Naive thymus-derived CD4-positive, alpha-beta T cell (primary cell): ENCODE results near the gene CDC123. TPM values are rescaled to one million over a fixed set of nuclear protein-coding genes. Genes with fewer than 3 reads are reported as not detected.
A peak's percentile ranks its signal among the peaks of the same experiment; 100 is the strongest.

ENCODE experiments used
- ATAC-seq: fragments of 150-1000 bp; cut with Tn5 transposase; 2 replicates; pipeline ENCODE4 v1.10.0; 2021; ENCODE audit warnings: mild to moderate bottlenecking, moderate library complexity
- CTCF ChIA-PET: fragments of 350-600 bp; sonication (Branson Sonifier 250); formaldehyde crosslinking; loops from one replicate; lab custom pipeline; 2021; ENCODE audit warnings: antibody characterized with exemption; lab: Charles Lee
- POLR2A ChIA-PET: fragments of 350-600 bp; sonication (Branson Sonifier 250); formaldehyde crosslinking; loops from one replicate; lab custom pipeline; 2021; ENCODE audit warnings: antibody characterized with exemption, inconsistent platforms; lab: Charles Lee
- DNase-seq, 9 donors: peaks; one replicate each; pipeline versions ENCODE4 v3.0.0 to v3.0.0-alpha.2; 2020 to 2022; ENCODE audit warnings: mixed read lengths in 1 of 9
- H3K27ac ChIP-seq: one replicate; pipeline ENCODE4 v1.7.0; 2013; ENCODE audit warnings: mild to moderate bottlenecking, low read depth, low read length, moderate library complexity
- H3K27me3 ChIP-seq, 2 donors: one replicate each; pipeline ENCODE4 v1.7.0; 2013; ENCODE audit warnings: low read length in 2 of 2, mild to moderate bottlenecking in 2 of 2, moderate library complexity in 2 of 2; ENCODE audit not compliant: control insufficient read depth in 2 of 2, insufficient read depth in 2 of 2
- H3K36me3 ChIP-seq, 3 experiments: 1 replicate in 2 of 3; 2 replicates in 1 of 3; pipeline ENCODE4 v1.7.0; 2013; ENCODE audit warnings: low read length in 3 of 3, mild to moderate bottlenecking in 3 of 3, moderate library complexity in 1 of 3; ENCODE audit not compliant: insufficient read depth in 3 of 3, control insufficient read depth in 2 of 3
- H3K4me1 ChIP-seq, 2 donors: one replicate each; pipeline ENCODE4 v1.7.0; 2013; ENCODE audit warnings: low read length in 2 of 2, mild to moderate bottlenecking in 2 of 2, moderate library complexity in 1 of 2; ENCODE audit not compliant: control insufficient read depth in 2 of 2, insufficient read depth in 2 of 2
- H3K4me3 ChIP-seq: 2 replicates; pipeline ENCODE4 v1.7.0; 2013; ENCODE audit warnings: mild to moderate bottlenecking, low read length
- H3K9me3 ChIP-seq, 3 experiments: 1 replicate in 2 of 3; 2 replicates in 1 of 3; pipeline ENCODE4 v1.7.0; 2013; ENCODE audit warnings: low read length in 3 of 3; ENCODE audit not compliant: control insufficient read depth in 2 of 3
- H3K27ac Mint-ChIP-seq, 9 donors: one replicate each; pipeline ENCODE4 v1.8.0; 2020 to 2022; ENCODE audit warnings: mixed read lengths in 9 of 9, mild to moderate bottlenecking in 8 of 9, moderate library complexity in 5 of 9, inconsistent platforms in 2 of 9
- H3K27me3 Mint-ChIP-seq, 5 donors: one replicate each; pipeline ENCODE4 v1.8.0; 2021 to 2022; ENCODE audit warnings: mixed read lengths in 5 of 5, mild to moderate bottlenecking in 1 of 5
- H3K36me3 Mint-ChIP-seq, 5 donors: one replicate each; pipeline ENCODE4 v1.8.0; 2020 to 2022; ENCODE audit warnings: mixed read lengths in 5 of 5, mild to moderate bottlenecking in 3 of 5, inconsistent platforms in 1 of 5
- H3K4me1 Mint-ChIP-seq, 7 donors: one replicate each; pipeline ENCODE4 v1.8.0; 2020 to 2022; ENCODE audit warnings: mixed read lengths in 7 of 7, mild to moderate bottlenecking in 3 of 7, inconsistent platforms in 1 of 7
- H3K4me3 Mint-ChIP-seq, 10 donors: one replicate each; pipeline ENCODE4 v1.8.0; 2020 to 2022; ENCODE audit warnings: mild to moderate bottlenecking in 10 of 10, mixed read lengths in 10 of 10, moderate library complexity in 6 of 10, inconsistent platforms in 2 of 10
- H3K9me3 Mint-ChIP-seq, 11 donors: one replicate each; pipeline ENCODE4 v1.8.0; 2020 to 2022; ENCODE audit warnings: mixed read lengths in 11 of 11, mild to moderate bottlenecking in 4 of 11, inconsistent platforms in 1 of 11, moderate library complexity in 1 of 11
- intact Hi-C, 2 donors: fragments of 100-400 bp; cut with micrococcal nuclease; formaldehyde crosslinking; loops; one replicate each; pipeline ENCODE4 v1.15.1; 2023
- polyA plus RNA-seq, 2 donors: library from polyadenylated mRNA; unstranded; fragments of 300-500 nt; fragmentation: Illumina TruSeq; gene quantifications; one replicate each; pipeline ENCODE4 v1.2.3, GENCODE V29; 2021
- total RNA-seq, 6 experiments: library from RNA in 5 of 6; stranded (reverse) in 5 of 6; gene quantifications; 1 replicate in 5 of 6; 2 replicates in 1 of 6; pipeline ENCODE4 v1.2.3 and lab custom pipeline; 2021 to 2026

CDC123 gene
- total and polyA plus RNA-seq, 7 experiments from 2014 or later, result 27.0 to 97.8 (median 37.0) TPM

GRCh38 chr10:12177642-12178041 is 18.3 kb upstream of the CDC123 start:
- CTCF ChIA-PET, result no interaction called here
- ATAC-seq (no peak), DNase-seq (no peak)
- Mint-ChIP-seq H3K9me3 (peaks cover 0 to 2% (median 0%) of the 10 kb centered on the region in 11 donors), H3K4me3 (no peak overlapping the region), H3K27ac (peak overlapping the region in 1 of 9 donors; percentile 29), H3K4me1 (peaks cover 0 to 34% (median 8%) of the 10 kb centered on the region in 7 donors), H3K27me3 (no peaks in the 10 kb centered on the region), H3K36me3 (peaks cover 0 to 35% (median 8%) of the 10 kb centered on the region in 5 donors)
- no peaks in the 10 kb centered on the region for H3K9me3 ChIP-seq
- H3K4me1 ChIP-seq, result peaks cover 0 to 17% of the 10 kb centered on the region in 2 donors
- intact Hi-C loops, result no loop called here
- no peaks in the 10 kb centered on the region for H3K27me3 ChIP-seq
- H3K4me3 ChIP-seq, result no peak overlapping the region
- H3K27ac ChIP-seq, result no peak overlapping the region
- peaks cover 0 to 47% (median 15%) of the 10 kb centered on the region in 3 experiments for H3K36me3 ChIP-seq
- POLR2A ChIA-PET, result no interaction called here

DNA sequence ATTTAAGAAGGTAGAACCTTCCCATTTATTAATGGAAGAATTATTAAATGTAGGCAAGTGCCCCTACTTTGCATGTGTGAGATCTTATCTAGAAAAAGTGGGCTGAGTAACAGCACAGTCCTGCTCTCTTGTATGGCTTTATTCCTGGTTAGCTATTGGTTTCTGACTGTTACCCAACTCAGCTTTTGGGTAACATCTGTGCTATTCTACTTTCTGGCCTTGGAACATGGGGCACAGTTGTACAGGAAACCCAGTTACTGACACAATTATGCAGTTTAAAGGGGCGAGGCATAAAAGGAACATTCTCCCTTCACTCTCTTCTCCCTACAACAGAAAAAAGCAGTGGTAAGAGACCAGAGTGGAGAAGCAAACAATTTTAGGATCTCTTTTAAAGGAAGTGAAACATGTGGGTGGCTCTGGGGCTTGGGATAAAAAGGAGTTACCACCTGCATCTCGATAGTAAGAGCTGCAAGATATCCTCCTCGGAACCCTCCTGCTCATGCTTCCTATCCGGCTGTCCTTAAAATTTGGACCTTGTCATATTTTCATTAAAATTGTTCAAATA is 16.3 kb upstream of the CDC123 start:
- Mint-ChIP-seq H3K9me3 (peaks cover 0 to 2% (median 0%) of the 10 kb centered on the region in 11 donors), H3K36me3 (peaks cover 0 to 29% (median 7%) of the 10 kb centered on the region in 5 donors), H3K4me1 (peaks cover 0 to 34% (median 8%) of the 10 kb centered on the region in 7 donors), H3K4me3 (no peak overlapping the region), H3K27me3 (no peaks in the 10 kb centered on the region), H3K27ac (peak overlapping the region in 3 of 9 donors; percentile 8 to 76 (median 38))
- no peak overlapping the region for H3K4me3 ChIP-seq
- no peaks in the 10 kb centered on the region for H3K27me3 ChIP-seq
- no peaks in the 10 kb centered on the region for H3K9me3 ChIP-seq
- intact Hi-C loops, result loop anchor here in 1 of 2 donors (2.0 kb wide), 1 partner anchor 111 kb away; the partner anchor contains the start of gene DHTKD1
- no peak overlapping the region for H3K27ac ChIP-seq
- peaks cover 0 to 42% (median 12%) of the 10 kb centered on the region in 3 experiments for H3K36me3 ChIP-seq
- no peak for DNase-seq
- H3K4me1 ChIP-seq, result peaks cover 0 to 17% of the 10 kb centered on the region in 2 donors
- ATAC-seq, result no peak
- CTCF ChIA-PET, result interaction anchor here (0.6 kb wide), 1 partner anchor 509 kb away, joined by 4 read pairs; no protein-coding TSS in a partner anchor
- POLR2A ChIA-PET, result interaction anchor here (1.1 kb wide), 1 partner anchor 17 kb away, joined by 3 read pairs; no protein-coding TSS in a partner anchor

GRCh38 chr10:12180221-12180974 is 15.6 kb upstream of the CDC123 start:
- intact Hi-C loops, result loop anchor here in 1 of 2 donors (2.0 kb wide), 1 partner anchor 112 kb away; the partner anchor contains the start of gene DHTKD1
- Histone ChIP-seq H3K4me3 (no peak overlapping the region), H3K36me3 (peaks cover 0 to 45% (median 16%) of the 10 kb centered on the region in 3 experiments), H3K9me3 (no peaks in the 10 kb centered on the region), H3K27ac (no peak overlapping the region), H3K4me1 (peaks cover 0 to 17% of the 10 kb centered on the region in 2 donors), H3K27me3 (no peaks in the 10 kb centered on the region)
- Mint-ChIP-seq H3K9me3 (peaks cover 0 to 2% (median 0%) of the 10 kb centered on the region in 11 donors), H3K27ac (peak overlapping the region in 8 of 9 donors; percentile 60 to 92 (median 78)), H3K27me3 (no peaks in the 10 kb centered on the region), H3K36me3 (peaks cover 0 to 35% (median 14%) of the 10 kb centered on the region in 5 donors), H3K4me3 (no peak overlapping the region), H3K4me1 (peaks cover 0 to 40% (median 8%) of the 10 kb centered on the region in 7 donors)
- POLR2A ChIA-PET, result interaction anchor here (0.6 to 1.1 kb wide), 2 partner anchors 17 to 659 kb away, joined by 3 read pairs; no protein-coding TSS in a partner anchor
- ATAC-seq, result no peak
- no peak for DNase-seq
- CTCF ChIA-PET, result no interaction called here

GRCh38 chr10:12181065-12181775 is 14.8 kb upstream of the CDC123 start:
- Mint-ChIP-seq H3K36me3 (peaks cover 0 to 43% (median 21%) of the 10 kb centered on the region in 5 donors), H3K9me3 (peaks cover 0 to 2% (median 0%) of the 10 kb centered on the region in 11 donors), H3K27ac (peak overlapping the region; percentile 54 to 92 (median 78)), H3K27me3 (no peaks in the 10 kb centered on the region), H3K4me1 (peaks cover 0 to 46% (median 8%) of the 10 kb centered on the region in 7 donors), H3K4me3 (peak overlapping the region in 7 of 10 donors; percentile 12 to 68 (median 32))
- ATAC-seq (peak; percentile 99), DNase-seq (peak in 8 of 9 donors; percentile 13 to 57 (median 48))
- peaks cover 0 to 17% of the 10 kb centered on the region in 2 donors for H3K4me1 ChIP-seq
- H3K27me3 ChIP-seq, result no peaks in the 10 kb centered on the region
- peak overlapping the region; percentile 17 for H3K27ac ChIP-seq
- no peak overlapping the region for H3K4me3 ChIP-seq
- CTCF ChIA-PET, result no interaction called here
- peaks cover 0 to 48% (median 20%) of the 10 kb centered on the region in 3 experiments for H3K36me3 ChIP-seq
- no peaks in the 10 kb centered on the region for H3K9me3 ChIP-seq
- intact Hi-C loops, result loop anchor here (1.0 to 2.0 kb wide), 3 partner anchors 14 to 112 kb away; partner anchors contain the start of genes NUDT5 (in 2 of the 2) and DHTKD1 (in 1 of the 2)
- POLR2A ChIA-PET, result interaction anchor here (0.6 to 1.1 kb wide), 3 partner anchors 16 to 658 kb away, joined by 3 read pairs; no protein-coding TSS in a partner anchor

GRCh38 chr10:12184165-12184564 is 11.8 kb upstream of the CDC123 start:
- Mint-ChIP-seq H3K4me1 (peaks cover 6 to 58% (median 12%) of the 10 kb centered on the region in 7 donors), H3K9me3 (peaks cover 0 to 2% (median 0%) of the 10 kb centered on the region in 11 donors), H3K27ac (no peak overlapping the region), H3K27me3 (no peaks in the 10 kb centered on the region), H3K4me3 (no peak overlapping the region), H3K36me3 (peaks cover 0 to 43% (median 20%) of the 10 kb centered on the region in 5 donors)
- Histone ChIP-seq H3K27me3 (no peaks in the 10 kb centered on the region), H3K36me3 (peaks cover 2 to 30% (median 13%) of the 10 kb centered on the region in 3 experiments), H3K4me1 (peaks cover 0 to 17% of the 10 kb centered on the region in 2 donors), H3K9me3 (no peaks in the 10 kb centered on the region), H3K4me3 (no peak overlapping the region), H3K27ac (no peak overlapping the region)
- DNase-seq (no peak), ATAC-seq (no peak)
- ChIA-PET POLR2A (interaction anchor here (1.8 kb wide), 1 partner anchor 18 kb away, joined by 7 read pairs; no protein-coding TSS in a partner anchor), CTCF (no interaction called here)
- intact Hi-C loops, result no loop called here

- Mint-ChIP-seq H3K27ac (peak overlapping the region in 3 of 9 donors; percentile 24 to 65 (median 34)), H3K4me3 (no peak overlapping the region), H3K4me1 (peaks cover 2 to 55% (median 17%) of the 10 kb centered on the region in 7 donors), H3K9me3 (peaks cover 0 to 2% (median 0%) of the 10 kb centered on the region in 11 donors), H3K27me3 (no peaks in the 10 kb centered on the region), H3K36me3 (peaks cover 0 to 43% (median 20%) of the 10 kb centered on the region in 5 donors)
- Histone ChIP-seq H3K4me3 (no peak overlapping the region), H3K27ac (no peak overlapping the region), H3K36me3 (peaks cover 2 to 24% (median 13%) of the 10 kb centered on the region in 3 experiments), H3K27me3 (no peaks in the 10 kb centered on the region), H3K9me3 (no peaks in the 10 kb centered on the region), H3K4me1 (peaks cover 0 to 4% of the 10 kb centered on the region in 2 donors)
- intact Hi-C loops, result no loop called here
- CTCF ChIA-PET, result no interaction called here
- DNase-seq (no peak), ATAC-seq (no peak)
- POLR2A ChIA-PET, result interaction anchor here (1.0 kb wide), 1 partner anchor 9 kb away, joined by 4 read pairs; no protein-coding TSS in a partner anchor
Measured at GRCh38 chr10:12186323-12186722, 9.7 kb upstream of the CDC123 start.
